ENCODE measurements around the gene ITGB7.
A peak's percentile ranks its signal among the peaks of the same experiment; 100 is the strongest.

Gene ITGB7

DNA sequence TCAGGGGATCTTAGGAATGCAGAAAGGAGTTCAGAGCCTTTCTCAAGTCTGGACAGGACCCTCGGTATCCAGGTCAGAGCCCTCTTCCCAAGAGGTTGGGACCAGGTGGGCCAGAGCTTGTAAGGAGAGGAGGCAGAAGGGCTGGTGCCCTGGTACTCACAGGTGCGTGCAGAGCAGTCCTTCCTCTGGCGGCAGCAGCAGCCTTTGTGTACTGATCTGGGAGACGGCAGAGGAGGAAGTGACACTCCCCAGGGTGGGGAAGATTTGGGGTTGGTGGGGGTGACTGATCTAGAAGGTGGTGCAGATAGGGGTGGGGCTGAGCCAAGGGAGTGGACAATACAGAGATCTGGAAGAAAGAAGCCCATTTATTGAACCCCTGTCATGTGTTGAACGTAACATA is at the start of gene ITGB7:
Gene ITGB7, minus strand, starts transcription at position 210 of the 400 bp plus-strand sequence. CDS start 6,808 bp downstream, outside the sequence.
- DNase-seq (ENCODE audit: low read depth in 2 of 2) = peak in 1 of 2 donors; percentile 57

DNA sequence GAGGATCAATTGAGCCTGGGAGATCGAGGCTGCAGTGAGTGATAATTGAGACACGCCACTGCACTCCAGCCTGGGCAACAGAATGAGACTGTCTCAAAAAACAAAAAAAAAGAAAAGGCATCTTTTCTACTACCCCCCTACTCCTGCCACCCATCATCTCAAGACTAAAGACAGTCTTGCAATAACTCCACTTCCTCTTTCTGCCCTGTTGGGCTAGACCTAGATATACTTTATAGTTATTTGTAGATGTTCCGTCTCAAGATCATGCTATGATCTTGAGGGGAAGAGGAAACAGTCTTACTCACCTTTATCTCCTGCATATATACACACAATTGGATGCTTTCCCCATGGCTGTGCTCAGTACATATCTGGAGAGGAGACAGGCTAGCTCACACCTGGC is 48.9 kb upstream of the ITGB7 start:
- DNase-seq (ENCODE audit: low read depth in 2 of 2) = no peak

DNA sequence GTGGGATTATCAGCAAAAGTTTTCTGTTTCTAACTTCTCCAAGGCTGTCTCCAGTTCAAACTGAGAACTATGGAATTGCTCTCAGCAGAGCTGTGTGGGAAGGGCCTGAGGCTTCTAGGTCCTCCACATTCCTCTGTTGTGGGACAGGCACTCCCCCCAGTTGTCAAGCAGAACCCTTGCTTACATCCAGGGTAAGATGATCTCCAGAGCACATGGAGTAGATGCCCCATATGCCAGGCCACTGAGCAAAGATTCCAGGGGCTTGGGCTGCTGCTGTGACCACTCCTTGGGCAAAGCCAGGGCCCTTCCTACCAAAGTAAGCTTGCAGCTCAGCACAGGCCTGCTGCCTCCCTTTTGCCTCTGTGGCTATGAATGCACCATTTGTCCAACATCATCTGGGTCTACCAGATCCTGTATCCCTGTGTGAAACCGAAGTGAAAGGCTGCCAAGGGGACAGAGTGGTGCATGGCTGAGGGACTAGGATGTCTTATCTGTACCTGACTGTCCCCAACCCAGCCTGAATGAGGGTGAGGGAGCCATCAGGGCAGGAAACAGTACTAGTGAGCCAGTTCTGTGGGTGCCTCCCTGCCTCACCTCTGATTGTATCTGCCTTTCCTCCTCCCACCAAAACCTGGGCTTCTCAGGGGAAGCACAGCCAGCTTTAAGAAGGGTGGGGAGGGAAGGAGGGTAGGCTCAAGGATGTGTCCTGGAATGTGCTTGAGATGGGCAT is 47.9 kb upstream of the ITGB7 start:
- DNase-seq (ENCODE audit: low read depth in 2 of 2) = no peak

DNA sequence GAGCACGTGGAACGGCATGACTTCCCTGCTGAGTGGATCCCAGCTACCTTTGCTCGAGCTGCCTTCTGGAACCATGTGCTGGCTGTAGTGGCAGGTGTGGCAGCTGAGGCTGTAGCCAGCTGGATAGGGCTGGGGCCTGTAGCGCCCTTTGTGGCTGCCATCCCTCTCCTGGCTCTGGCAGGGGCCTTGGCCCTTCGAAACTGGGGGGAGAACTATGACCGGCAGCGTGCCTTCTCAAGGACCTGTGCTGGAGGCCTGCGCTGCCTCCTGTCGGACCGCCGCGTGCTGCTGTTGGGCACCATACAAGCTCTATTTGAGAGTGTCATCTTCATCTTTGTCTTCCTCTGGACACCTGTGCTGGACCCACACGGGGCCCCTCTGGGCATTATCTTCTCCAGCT is 46.2 kb upstream of the ITGB7 start:
- no peak for DNase-seq (ENCODE audit: low read depth in 2 of 2)

GRCh38 chr12:53252349-53252916 is 45.4 kb upstream of the ITGB7 start:
- DNase-seq (ENCODE audit: low read depth in 2 of 2) = no peak

- DNase-seq (ENCODE audit: low read depth in 2 of 2) = peak; percentile 60 to 66
Measured at GRCh38 chr12:53251477-53252348, 44.7 kb upstream of the ITGB7 start.

GRCh38 chr12:53245286-53245685 is 38.2 kb upstream of the ITGB7 start:
- no peak for DNase-seq (ENCODE audit: low read depth in 2 of 2)

DNA sequence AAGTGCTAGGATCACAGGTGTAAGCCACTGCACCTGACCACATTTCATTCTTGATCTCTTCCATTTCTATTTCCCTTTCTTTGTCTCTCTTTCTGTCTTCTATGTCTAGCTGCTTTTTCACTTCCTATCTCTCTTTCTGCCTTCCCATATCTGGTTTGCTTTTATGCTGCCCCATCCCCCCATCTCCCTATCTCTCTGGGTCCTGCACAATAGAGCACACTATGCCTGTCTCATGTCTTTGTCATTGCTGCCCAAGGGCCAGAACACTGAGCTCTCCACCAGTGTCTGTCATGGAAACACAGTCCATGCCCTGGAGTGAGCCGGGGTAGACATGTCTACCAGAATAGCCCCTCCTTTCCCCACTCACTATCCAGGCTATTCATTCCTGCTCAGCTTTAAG is 37.3 kb upstream of the ITGB7 start:
- no peak for DNase-seq (ENCODE audit: low read depth in 2 of 2)

- no peak for DNase-seq (ENCODE audit: low read depth in 2 of 2)
Measured at GRCh38 chr12:53241623-53242412, 34.8 kb upstream of the ITGB7 start.

DNA sequence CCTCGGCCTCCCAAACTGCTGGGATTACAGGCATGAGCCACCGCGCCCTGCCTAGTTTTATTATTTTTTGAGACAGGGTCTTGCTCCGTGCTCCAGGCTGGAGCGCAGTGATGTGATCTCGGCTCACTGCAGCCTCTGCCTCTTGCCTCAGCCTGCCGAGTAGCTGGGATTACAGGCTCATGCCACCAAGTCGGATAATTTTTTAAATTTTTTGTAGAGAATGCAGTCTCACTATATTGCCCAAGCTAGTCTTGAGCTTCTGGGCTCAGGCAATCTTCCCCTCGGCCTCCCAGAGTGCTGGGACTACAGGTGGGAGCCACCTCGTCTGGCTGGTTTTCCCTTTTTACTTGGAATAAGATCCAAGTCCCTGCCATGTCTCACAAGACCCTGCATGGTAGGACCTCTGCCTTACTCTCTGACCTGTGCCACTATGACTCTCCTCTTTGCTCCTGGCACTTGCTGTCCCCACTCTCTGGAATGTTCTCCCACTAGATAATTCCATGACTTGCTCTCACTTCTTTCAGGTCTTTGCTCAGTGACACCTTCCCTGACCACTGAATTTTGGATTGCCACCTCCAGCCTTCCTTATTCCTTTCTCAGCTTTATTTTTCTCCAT is 32.7 kb upstream of the ITGB7 start:
- DNase-seq (ENCODE audit: low read depth in 2 of 2) = no peak

DNA sequence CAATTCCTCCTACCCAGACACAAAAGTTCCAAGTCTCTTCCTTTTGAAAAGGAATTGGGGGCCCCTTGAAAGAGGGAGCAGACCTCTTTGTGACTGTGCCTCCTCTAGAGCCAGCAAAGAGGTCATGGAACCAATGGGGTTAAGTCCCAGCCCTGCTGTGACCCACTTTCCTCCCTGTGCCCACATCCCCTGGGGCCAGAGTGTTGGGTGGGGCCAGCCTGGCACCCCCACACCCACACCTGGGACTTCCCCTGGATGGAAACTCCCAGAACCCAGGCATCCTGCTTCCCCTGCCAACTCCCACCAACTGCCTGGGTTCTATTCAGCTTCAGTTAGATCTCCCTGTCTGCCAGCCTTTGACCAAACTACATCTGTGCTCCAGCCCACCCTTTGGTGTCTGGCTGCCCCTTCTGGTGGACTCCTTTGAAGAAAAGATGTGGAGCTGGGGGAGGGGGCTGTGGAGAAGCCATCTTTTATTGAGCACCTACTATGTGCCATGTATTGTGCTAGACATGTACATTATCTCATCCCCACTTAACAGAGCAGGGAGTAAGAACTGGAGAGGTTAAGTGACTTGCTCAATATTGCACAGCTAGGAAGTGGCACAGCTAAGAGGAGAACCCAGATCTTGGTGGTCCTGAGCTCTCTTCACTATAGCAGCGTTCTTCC is 29.5 kb upstream of the ITGB7 start:
- DNase-seq (ENCODE audit: low read depth in 2 of 2) = no peak

DNA sequence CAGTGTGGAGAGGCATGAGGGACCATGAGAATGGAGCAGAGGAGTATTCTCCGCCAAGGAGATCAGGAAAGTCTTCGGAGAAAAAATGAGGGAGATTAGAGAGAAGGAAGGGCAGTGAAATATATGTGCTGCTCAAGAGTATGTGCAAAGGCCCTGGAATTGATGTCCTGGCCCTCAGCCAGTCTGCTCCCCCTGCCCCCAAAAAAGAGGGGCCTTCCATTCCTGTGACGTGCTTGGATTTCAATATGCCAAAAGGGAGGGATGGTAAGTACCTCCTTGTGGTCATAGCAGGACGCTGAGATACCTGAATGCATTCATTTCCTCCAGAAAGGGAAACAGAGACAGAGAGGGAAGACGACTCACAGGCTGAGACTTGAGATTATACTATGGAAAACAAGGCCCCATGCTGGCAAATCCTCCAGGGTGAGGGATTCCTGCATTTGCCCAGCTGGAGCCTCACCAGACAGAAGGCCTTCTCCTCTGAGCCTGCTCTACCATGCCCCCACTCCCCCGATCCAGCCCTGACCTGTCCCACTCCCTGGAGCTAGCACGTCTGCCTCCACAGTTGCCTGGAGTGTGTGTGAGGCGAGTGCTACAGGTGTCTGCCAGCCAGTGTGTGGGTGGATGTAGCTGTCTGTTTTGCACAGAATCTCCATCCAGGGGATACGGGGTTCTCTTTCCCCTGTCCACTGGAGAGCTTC is 28.8 kb upstream of the ITGB7 start:
- no peak for DNase-seq (ENCODE audit: low read depth in 2 of 2)

- DNase-seq (ENCODE audit: low read depth in 2 of 2) = no peak
Measured at GRCh38 chr12:53235164-53235563, 28.1 kb upstream of the ITGB7 start.

- DNase-seq (ENCODE audit: low read depth in 2 of 2) = no peak
Measured at GRCh38 chr12:53234271-53234914, 27.3 kb upstream of the ITGB7 start.

DNA sequence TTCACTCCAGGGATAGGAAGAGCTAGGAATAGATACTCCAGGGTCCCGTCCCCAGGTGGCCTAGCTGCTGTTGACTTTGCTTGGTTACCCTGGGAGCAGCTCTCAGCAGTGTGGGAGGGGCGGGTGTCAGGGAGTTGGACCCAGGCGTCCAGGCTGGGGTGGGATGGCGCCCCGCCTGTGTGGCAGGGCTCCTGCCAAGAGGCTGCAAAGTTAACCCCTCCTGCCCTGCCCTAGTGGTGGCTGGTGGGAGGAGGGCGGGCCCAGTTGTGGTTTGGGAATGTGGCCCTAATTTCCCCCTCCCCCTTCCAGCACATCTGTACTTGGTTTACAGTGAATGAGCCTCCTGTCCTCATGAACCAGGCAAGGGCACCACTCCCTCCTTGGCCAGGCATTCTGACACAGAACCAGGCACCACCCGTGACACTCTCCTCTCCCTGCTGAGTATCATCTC is 26.6 kb upstream of the ITGB7 start:
- no peak for DNase-seq (ENCODE audit: low read depth in 2 of 2)

DNA sequence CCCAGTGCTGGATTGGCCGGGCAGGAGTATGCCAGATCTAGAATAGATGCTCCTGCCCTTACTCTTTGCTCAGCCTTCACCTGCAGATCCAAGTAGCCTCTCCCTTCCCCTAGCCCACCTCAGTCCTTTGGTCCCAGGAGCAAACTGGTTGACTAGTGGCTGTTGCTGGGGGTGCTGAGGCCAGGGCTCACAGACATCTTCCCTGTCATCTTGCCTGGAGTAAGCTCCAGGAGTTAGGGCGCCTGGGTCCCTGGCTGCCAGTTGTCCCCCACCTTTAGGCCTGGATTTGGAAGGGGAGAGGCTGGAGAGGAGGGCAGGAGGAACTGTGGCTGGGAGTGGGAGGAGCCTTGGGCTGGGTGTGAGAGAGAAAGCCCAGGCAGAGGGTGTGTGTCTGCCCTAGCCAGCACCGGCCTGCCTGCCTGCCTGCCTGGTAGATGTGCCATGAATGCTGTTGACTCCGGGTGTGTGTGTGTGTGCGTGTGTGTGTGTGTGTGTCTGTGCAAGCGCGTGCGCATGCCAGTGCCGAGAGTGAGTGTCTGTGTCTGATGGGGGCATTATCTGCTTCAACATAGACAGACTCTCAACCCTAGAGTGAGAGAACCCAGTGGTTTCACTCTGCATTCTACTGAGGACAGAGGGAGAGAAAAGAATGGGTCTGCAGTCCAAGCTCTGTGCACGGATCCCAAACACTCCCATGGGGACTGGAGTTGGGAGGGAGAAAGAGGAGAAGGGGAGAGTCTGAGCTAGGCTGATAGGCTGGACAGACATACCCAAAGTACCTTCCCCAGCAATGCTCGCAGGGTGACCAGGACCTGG is 25.8 kb upstream of the ITGB7 start:
- no peak for DNase-seq (ENCODE audit: low read depth in 2 of 2)

DNA sequence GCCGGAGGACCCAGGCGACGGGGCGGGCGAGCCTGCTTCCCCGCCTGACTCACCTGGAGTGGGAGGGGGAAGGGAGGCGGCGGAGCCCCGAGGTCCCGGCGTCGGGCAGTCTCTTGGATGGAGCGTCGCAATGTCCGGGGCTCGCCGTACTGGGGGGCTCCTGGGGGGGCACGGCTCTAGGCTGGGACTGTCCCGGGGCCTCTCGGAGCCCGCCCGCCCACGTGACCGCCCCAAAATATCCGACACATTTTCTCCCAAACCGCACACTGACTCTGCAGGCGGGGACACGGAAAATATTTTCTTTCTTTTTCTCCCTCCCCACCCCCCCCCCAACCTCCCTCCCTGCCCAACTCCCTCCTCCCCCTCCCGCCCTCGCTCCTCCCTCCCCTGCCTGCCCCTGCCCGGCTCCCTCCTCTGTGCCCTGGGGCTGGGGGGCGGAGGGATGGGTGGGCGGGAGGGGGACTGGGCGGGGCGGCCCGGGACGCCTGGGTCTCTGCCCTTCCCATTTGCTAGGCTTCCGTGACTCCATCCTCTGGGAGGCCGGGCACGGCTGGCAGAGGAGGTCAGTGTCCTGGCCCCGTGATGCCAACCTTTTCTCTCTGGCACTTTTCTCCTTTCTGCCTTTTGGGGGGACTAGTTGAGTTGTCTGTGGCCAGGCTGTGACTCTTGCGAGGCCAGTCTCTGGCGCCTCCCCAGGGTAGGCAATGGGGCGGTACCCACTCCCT is 25.0 kb upstream of the ITGB7 start, which contains the start of gene RARG:
Gene RARG, minus strand, starts transcription at position 289 of the 725 bp plus-strand sequence. CDS start 4,664 bp downstream, outside the sequence.
- DNase-seq (ENCODE audit: low read depth in 2 of 2) = peak; percentile 52 to 70

DNA sequence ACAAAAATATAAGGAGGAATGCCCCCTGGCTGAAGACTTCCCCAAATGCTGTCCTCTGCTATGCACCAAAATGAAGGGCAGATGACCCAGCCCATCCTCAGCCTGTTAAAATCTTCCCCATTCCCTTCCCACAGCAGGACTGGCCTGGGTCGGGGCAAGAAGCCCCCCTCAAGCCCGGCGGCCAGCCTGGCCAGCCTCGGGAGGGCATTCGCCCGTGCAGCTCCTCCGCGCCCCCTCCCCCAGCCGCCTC is 24.5 kb upstream of the ITGB7 start:
- DNase-seq (ENCODE audit: low read depth in 2 of 2) = no peak
